Superior temporal gyrus (tissue), 1 donor: ENCODE measurements around the gene NUP210.
A peak's percentile ranks its signal among the peaks of the same experiment; 100 is the strongest.

ENCODE experiments used
- DNase-seq: peaks from one replicate; pipeline ENCODE4 v3.0.0-alpha.2; 2016; ENCODE audit errors: extremely low spot score

Gene NUP210

DNA sequence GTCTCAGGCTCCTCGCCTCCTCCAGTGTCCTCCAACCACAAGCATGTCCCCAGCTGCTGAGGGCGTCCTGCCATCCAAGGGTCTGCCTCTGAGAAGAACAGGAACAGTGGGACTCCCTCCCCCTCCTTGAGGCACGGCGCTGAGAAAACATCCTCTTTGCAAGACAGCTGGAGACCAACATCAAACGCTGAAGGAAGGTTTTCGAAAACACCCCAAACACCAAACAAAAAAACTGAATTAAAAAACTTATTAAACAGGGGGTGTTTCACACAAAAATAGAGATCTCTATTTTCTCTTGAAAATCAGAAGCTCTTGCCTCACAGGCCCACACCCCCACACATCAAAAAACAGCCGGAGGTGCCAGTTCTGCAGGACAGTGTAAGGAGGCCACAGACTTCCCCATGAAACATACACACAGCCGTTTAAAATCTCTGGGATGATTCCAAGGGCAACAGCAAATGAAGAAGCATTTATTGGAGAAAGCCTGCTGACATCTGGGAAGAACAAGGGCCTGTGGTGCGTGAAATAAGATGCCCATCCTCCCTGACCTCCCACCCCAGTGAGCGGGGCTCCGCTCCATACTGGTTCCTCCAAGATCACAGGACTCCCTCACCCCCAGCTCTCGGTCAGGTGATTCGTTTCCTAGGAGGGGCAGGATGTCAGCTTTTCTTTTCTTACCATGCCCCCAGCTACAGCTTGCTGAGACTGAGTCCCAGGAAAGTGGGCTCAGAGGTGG lies 71.3 kb downstream of the NUP210 start:
- DNase-seq = peak; percentile 38

DNA sequence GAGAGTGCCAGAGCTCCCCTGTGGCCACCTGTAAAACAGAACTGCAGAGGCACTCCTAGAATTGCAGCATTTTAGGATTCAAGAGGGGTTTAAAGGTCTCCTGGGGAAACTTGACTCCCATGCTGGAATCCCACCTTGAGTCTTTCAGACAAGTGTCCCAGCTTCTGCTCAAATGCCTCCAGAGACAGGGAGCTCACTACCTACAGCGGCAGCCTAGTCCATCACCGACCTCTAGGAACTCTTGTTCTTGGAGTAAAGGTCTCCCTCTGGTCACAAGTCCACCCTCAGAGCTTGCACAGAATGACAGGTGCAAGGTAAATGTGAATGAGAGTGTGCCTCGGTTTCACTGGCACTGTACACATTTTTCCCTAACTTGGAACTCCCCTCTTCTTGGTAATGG lies 72.0 kb downstream of the NUP210 start:
- DNase-seq = no peak

DNA sequence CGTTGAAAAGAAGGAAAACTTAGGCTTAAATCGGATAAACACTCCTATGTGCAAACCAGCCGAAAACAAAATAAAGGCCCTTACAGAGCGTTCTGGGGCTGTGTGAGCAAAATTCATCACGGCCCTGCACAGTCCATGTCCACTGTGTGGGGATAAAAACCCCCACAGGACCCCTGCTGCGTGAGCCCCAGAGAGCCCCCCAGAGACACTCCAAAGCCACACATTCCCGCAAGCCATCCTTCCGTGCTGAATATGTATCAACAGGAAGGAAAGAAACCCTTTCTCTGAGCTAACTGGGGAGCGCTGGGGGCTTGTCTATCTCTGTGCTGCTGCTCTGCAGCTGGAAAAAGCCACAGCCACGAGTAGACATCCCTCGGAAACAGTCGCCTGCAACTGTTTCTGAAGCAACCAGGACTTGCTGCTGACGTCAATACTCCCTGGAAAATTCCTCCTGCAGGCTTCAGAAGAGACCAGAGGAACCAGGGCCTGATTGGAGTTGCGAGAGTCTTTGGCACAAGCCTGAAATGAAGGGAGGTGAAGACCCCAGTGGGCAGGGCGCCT lies 72.7 kb downstream of the NUP210 start:
- peak; percentile 54 for DNase-seq

DNA sequence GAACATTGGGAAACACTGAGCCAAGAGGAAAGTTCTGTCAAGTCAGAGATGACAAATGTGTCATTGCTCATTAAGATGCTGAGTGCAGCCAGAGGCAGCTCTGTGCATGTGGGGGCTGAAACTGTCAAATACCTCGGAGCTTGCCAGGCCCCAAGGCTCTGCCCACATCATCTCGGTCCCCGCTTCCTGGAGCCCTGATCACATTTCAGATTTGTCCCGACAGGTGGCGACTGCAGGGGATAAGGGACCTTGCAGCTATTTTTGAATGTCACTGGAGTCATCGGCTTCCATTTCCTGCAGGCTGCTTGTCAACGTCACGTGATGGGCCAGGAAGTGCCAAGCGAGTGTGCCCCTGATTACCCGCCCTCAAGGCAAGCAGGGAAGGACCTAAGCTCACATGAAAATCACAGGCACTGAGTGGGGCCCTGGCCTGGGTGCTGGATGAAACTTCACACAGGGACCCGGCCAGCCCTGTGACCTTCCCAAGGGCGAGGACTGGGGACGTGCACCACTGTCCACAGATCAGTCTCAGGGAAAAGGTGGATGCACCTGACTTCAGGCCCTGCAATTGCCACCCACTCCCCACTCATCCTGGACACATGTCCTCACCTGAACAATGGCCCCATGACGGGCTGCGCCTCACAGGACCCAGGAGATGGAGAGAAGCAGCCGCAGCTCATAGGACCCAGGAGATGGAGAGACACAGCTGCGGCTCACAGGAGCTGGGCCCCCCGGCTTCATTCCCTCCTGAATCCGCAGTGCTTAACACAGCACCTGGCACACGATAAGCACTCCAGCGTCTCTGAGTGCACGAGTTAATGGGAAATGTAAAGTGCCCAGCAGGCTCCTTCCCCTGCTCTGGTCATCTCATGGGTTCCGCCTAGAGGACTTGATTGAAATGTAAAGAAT lies 73.4 kb downstream of the NUP210 start:
- DNase-seq = peak; percentile 51

DNA sequence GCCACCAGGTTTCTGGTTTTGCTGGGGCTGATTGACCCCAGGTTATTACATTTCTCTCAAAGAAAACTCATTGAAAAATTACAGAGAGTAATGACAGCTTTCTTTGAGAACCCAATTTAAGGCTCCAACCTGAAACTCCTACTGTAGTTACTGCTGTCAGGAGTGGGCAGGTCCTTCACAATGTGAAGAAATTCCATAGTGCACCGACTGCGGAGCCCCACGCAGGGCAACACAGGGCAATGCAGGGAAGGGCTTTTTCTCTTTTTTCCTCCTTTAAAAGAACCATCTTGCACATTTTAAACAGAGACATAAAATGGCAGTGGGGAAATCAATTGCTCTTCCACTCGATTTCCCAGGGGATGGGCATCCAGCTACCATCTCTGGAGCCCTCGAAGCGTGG lies 74.3 kb downstream of the NUP210 start:
- DNase-seq = no peak

DNA sequence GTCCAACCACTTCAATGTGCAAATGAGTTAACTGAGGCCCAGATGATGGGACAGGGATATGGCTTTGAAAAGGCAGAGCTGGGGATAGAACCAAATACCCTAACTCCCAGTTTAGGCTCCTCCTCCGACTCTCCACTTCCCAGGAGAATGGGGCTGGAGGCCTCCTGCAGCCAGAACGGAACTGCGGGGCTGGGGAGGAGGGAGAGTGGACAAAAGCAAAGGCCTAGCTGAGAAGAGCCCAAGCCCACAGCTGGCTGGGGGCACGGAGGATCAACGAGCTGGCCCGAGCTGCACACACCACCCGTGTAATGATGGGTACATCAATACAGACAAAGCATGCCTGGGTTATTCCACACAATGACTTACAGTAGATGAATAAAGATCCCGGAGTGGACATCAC lies 74.8 kb downstream of the NUP210 start:
- no peak for DNase-seq

DNA sequence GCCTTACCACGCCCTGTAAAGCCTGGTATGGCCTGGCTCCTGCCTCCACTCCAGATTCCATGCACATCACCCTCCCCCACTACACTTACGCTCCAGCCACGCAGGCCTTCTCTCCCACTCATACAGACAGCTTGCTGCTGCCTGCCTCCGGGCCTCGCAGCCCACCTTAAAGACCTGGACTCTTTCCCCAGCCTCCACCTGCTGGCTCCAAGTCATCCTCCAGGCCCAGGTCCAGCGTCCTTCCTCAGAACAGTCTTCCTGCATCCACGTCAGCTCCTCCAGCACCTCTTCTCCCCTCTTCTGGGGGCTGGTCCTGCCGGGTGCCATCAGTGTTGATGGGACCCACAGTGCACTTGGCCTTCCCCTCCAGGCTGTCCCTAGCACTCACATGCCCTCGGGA lies 75.5 kb downstream of the NUP210 start:
- no peak for DNase-seq

DNA sequence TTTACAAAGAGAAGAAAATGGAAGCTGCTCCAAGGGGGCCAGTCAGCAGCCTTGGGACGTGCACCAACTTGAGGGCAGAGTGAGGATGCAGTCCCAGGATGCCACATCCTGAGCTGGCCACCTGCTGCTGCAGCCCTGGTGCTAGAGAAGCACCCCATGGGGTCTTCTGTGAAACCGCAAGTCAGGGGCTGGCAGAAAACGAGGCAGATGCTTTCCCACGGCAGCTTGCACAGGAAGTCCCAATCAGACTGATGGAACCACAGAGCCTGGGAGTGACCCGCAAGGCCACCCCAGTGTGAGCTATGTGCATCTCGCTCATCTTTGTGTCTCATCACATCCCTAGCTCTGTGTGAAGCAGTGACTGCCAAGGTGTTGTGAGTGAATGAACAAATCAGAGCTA lies 76.5 kb downstream of the NUP210 start:
- no peak for DNase-seq

DNA sequence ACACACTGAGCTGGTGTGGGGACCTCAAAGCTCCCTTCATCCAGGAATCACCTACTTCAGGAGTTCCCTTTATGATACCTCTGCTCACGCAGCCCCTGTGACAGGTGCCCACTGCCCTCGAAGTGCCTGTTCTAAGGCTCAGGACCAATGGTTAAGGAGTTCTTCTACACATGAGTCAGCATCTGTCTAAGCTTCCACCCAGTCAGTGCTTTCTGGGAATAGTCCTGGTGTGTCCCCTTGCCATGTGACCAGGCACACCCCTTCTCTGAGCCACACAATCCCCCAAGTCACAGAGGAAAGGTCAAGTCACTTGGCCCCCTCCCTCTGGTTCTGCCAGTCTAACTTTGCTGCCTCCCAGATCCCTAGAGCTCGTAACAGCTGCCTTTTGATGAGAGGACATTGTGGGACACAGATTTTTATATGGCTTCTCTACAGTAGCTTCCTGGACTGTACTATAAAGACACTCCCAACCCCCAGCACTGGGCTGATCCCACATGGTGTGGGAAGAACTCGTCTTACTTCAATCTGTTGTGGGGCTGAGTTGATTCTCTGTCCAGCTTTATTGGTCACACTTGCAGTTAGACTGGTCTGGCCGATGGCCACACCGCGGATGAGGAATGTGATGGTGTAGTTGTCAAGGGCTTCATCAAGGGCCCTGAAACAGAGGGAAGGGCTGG lies 78.8 kb downstream of the NUP210 start:
- DNase-seq = no peak

DNA sequence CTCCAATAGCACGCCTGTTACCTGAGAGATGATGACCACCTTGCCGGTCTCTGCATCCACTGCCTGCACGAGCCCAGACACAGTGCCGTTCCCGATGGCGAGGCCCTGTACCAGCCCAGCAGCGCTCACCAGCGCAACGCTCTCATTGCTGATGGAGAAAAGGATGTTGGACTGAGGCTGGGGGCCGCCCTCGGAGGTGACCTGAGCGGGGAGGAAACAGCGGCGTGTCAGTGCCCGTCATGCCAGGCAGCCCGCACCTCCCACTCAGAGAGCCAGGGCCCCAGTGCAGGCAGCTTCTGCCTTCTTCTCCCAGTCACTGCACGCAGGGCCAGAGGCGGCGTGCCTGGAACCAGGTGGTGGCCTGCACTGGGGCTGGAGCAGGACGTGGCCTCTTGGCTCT lies 80.3 kb downstream of the NUP210 start:
- DNase-seq = no peak

DNA sequence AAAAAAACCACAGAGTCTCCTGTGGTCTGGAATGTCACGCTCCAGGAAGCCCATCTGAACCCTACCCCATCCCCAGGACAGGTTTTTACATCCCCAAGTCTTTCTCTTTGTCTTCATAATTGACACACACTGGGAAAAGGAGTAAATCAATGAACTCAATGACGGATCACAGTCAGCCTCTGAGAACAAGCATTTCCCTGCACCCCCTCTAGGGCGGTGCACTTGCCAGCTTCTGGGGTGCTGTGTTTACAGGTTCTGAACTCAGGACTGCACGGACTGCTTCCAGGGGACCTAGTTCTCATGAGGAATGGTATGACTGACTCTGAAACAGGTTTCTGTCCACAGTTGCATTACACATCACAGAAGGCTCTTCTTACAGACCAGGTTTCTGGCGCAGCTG lies 81.1 kb downstream of the NUP210 start:
- no peak for DNase-seq

DNA sequence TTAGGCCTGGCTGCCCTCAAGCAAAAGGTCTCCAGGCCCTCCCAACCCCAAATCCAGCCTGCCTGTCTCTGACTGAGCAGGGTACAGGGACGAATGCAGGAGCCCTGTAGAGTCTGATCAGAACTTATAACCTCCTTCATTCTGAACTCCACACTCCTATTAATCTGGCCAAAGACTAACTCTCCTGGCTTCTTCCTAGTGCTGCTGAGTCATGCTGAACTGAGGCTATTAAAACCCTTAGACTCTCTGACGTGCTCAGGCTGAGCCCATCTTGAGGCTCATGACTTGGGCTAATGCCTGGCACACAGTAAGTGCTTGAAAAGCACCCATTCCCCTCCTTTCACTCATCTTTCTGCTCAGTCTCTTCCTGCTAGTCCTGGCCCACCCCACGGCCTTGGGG lies 81.9 kb downstream of the NUP210 start:
- DNase-seq = no peak

DNA sequence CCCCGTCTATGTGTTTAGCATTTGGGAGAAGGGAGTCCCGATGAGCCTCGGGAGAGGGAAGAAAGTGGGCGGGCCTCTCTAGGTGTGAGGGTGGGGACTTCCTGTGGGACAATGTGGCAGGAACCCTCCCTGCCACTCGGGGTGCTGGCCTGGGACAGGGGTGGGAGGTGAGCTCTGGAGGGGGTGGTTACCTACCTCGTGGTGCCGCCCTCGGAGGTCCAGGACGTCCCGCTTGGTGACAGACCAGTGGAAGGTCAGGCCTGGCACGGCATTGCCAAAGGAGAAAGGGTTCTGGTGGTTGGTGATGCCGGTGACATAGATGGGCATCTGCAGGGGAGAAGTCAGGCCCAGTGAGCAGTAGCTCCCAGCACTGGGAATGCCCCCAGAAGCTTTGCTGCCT lies 83.5 kb downstream of the NUP210 start:
- DNase-seq = no peak

DNA sequence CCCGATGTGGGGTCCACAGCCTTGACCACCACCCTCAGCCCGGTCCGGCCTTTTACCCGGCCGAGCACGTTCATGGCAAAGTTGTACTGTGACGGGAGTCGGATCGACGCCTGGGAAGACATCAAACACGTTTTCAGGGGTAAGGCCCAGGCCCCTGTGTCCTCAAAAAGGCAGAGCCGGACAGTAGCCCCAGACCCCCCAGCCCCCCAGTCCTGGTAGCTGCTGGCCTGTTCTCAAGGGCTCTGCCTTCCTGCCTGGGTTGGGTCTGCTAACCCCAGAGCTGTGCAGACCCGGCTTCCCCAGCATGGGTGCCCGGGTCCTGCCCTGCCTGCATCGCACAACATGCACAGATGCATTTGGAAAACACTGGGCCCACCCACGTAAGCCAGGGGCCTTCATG lies 84.6 kb downstream of the NUP210 start:
- no peak for DNase-seq

DNA sequence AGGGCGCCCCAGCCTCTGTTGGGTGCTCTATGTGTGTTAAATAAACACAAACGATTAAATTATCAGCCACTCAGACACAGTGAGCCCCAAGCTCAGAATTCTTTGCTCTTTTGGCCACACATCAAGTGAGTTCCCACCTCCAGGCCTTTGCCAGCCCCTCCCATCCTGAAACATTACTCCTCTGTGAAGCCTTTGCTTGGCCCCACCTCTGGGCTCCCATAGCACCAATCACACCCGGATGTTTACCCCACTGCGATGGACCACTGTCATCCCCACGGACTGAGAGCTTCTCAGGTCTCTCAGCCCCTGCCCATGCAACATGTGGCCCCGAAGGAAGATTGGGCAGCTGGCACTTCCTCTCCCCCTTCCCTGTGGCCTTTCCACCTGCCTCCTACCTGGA lies 85.1 kb downstream of the NUP210 start:
- DNase-seq = no peak

DNA sequence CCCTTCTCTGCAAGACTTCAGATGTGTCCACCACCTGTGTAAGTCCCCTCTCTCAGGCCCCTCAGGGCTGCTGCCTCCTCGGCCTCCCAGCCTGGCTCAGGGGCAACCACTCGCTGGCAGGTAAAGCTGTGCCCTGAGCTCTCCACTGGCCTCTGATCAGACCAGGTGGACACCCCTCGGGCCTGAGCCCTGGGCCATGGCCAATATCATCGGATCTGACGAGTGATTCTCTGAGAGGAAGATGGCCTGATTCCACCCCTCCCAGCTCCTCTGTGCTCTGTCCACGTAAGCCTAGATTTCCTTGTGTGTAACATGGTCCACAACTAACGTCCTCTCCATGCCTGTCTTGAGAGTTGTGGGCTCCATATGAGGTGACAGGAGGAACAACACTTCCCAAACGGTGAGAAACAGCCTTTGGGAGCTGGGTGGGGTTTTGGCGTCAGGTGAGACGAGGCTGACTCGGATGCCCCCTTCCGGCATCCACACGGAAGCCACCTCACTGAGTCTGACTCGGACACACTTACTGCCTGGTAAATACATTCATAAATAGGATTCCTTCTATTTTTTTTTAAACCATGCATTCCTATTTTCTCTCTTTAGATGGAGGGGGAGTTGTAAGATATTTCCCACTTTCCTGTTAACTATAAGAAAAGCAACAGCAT lies 86.8 kb downstream of the NUP210 start:
- DNase-seq = no peak

DNA sequence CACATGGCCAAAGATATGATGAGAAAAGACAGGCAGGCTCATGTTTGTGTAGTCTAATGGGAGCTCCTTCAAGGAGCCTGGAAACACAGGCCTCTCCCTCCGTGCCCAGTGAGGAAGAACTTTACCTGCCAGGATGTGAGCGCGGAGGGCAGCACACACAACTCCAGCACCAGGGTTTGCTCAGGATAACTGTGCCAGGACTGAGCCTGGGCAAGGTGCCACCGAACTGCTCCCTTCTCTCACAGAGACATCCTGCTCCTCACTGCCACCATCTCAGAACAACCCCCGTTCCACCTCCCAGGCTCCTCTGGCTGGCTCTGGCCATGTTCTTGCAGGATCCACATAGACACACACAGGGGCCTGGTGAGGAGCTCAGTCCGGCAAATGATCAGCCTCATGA lies 87.4 kb downstream of the NUP210 start:
- DNase-seq = no peak

DNA sequence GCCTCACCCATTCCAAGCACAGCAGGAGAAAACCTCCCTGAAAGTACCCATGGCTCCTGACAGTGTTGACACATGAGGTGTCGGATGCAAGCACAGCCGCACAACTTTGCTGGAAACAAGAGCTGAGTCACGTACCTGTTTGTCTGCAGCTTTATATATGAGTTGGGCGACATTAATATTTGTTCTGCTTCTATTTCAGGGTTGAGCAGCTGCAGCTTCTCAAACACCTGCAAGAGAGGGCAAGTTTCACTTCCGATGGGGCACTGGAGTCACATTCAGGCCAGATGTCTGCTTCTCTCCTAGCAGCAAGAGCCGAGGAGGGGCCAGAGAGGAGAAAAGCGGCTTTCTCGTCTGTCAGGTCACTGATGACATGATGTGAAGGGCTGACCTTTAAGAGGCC lies 88.0 kb downstream of the NUP210 start:
- DNase-seq = no peak

DNA sequence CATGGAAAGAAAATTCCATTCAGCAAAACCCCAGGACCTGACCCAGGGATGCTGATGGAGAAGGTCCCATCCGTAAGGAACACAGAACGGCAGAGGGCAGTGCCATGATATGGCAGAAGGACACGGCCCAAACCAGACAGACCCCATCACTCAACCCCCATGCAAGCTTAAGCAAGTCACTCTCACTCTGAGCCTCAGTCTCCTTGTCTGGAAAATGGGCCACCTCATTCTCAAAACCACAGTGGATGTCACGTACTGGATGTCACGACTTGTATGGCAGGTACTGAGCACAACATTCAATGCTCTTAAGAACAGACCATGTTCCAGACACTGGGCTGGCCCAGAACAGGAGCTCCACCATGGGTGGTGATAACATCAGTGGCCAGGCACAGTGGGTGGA lies 90.4 kb downstream of the NUP210 start:
- DNase-seq = no peak

DNA sequence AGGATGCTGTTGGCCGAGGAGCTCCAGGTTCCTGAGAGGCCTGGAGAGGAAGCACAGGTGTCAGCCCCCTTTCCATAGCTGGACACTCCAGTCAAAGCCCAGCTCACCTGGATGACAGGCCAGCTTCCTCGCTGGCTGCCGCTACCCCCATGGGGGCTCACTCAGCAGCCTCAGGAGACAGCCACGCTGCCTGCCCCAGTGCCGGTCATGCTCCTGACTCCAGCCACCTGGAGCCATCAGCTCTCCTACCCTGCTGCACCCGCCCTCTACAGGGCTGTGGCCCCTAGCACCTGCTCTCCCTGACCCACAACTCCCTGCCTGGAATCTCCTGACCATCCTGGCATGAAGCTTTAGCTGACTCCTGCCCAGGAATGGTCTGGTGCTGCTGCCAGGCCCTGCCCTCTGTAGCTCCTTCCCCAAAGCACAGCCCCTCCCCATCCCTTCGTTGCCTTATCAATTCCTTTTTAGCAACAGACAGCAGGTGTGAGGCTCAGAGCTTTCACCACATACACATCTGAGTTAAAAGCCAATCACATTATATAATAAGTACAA lies 94.2 kb downstream of the NUP210 start:
- no peak for DNase-seq

DNA sequence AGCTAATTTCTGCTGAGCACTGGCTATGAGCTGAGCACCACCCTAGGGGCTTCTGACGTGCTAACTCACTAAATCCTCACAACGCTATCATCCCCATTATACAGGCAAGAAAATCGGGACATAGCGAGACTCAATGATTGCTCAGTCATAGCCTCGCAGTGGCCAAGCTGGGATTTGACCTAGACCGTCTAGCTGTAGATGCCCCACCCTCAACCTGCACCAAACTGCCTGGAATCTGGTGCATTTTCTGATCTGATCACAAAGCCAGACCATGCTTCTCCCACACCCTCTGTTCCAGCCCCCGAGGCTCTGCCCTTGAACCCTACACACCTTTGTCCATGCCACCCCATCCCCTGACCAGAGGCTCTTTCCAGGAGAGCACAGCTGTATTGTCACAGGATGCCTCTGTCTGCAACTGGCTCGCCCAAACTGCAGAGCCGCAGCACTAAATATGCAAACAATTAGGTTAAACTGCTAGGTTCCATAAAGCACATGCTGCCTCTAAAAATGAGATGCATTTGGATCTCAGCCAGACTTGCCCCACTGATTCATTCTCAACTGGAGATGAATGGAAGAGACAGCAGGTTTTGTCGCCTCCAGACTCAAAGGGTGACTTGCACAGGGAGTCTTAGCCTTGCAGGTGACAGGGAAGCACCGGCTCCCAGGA lies 95.2 kb downstream of the NUP210 start:
- no peak for DNase-seq
